Liver (tissue), 9 donors: ENCODE data around the gene BRF1. TPM values are rescaled to one million over a fixed set of nuclear protein-coding genes. Genes with fewer than 3 reads are reported as not detected.

Experiments
- DNase-seq: peaks from one replicate; pipeline ENCODE4 v3.0.0-alpha.2; 2017; ENCODE audit warnings: low spot score
- H3K27ac ChIP-seq, 2 donors: one replicate each; pipeline ENCODE4 v1.7.0; 2013; ENCODE audit warnings: inconsistent platforms in 2 of 2, low read length in 2 of 2, control low read depth in 1 of 2, low read depth in 1 of 2, mild to moderate bottlenecking in 1 of 2
- H3K27me3 ChIP-seq, 4 donors: one replicate each; pipeline versions ENCODE4 v1.6.1 to v1.7.0; 2013; ENCODE audit warnings: low read length in 3 of 4, inconsistent platforms in 1 of 4, mild to moderate bottlenecking in 1 of 4, moderate library complexity in 1 of 4; ENCODE audit not compliant: control insufficient read depth in 4 of 4, insufficient read depth in 4 of 4
- H3K36me3 ChIP-seq, 4 donors: one replicate each; pipeline versions ENCODE4 v1.6.1 to v1.7.0; 2013; ENCODE audit warnings: low read length in 3 of 4, mild to moderate bottlenecking in 3 of 4, low read depth in 1 of 4, moderate library complexity in 1 of 4; ENCODE audit not compliant: control insufficient read depth in 4 of 4, insufficient read depth in 3 of 4
- H3K4me1 ChIP-seq, 4 donors: one replicate each; pipeline versions ENCODE4 v1.6.1 to v1.7.0; 2013; ENCODE audit warnings: low read length in 3 of 4, mild to moderate bottlenecking in 3 of 4, moderate library complexity in 1 of 4; ENCODE audit not compliant: control insufficient read depth in 4 of 4, insufficient read depth in 4 of 4
- H3K4me3 ChIP-seq, 3 donors: one replicate each; pipeline versions ENCODE4 v1.6.1 to v1.7.0; 2013; ENCODE audit warnings: low read length in 3 of 3, control low read depth in 1 of 3, low read depth in 1 of 3, mild to moderate bottlenecking in 1 of 3
- H3K9ac ChIP-seq, 2 donors: one replicate each; pipeline ENCODE4 v1.7.0; 2013; ENCODE audit warnings: low read length in 2 of 2, mild to moderate bottlenecking in 2 of 2, moderate library complexity in 2 of 2, control low read depth in 1 of 2, low read depth in 1 of 2
- H3K9me3 ChIP-seq, 4 donors: one replicate each; pipeline versions ENCODE4 v1.6.1 to v1.7.0; 2013; ENCODE audit warnings: low read length in 3 of 4; ENCODE audit not compliant: control insufficient read depth in 4 of 4
- EGR1 ChIP-seq, 2 donors: IDR thresholded peaks; 2 replicates each; pipeline ENCODE4 v1.6.1; 2016 to 2018; ENCODE audit warnings: antibody characterized with exemption in 2 of 2, low read depth in 2 of 2
- FOXA1 ChIP-seq: IDR thresholded peaks from 2 replicates; pipeline ENCODE4 v1.6.1; 2016; ENCODE audit warnings: antibody characterized with exemption
- FOXA2 ChIP-seq: IDR thresholded peaks from 2 replicates; pipeline ENCODE4 v1.6.1; 2016; ENCODE audit warnings: antibody characterized with exemption
- GABPA ChIP-seq, 2 donors: IDR thresholded peaks in 1 of 2; conservative IDR thresholded peaks in 1 of 2; 2 replicates each; pipeline ENCODE4 v1.6.1; 2016; ENCODE audit warnings: antibody characterized with exemption in 2 of 2, mild to moderate bottlenecking in 1 of 2, moderate library complexity in 1 of 2
- HNF4A ChIP-seq, 2 donors: conservative IDR thresholded peaks; 2 replicates each; pipeline ENCODE4 v1.6.1; 2016; ENCODE audit warnings: antibody characterized with exemption in 2 of 2, mild to moderate bottlenecking in 2 of 2
- HNF4G ChIP-seq: IDR thresholded peaks from 2 replicates; pipeline ENCODE4 v1.6.1; 2016; ENCODE audit warnings: antibody characterized with exemption
- JUND ChIP-seq, 2 donors: IDR thresholded peaks; 2 replicates each; pipeline ENCODE4 v1.6.1; 2016; ENCODE audit warnings: antibody characterized with exemption in 2 of 2
- NR2F2 ChIP-seq: IDR thresholded peaks from 2 replicates; pipeline ENCODE4 v1.6.1; 2016; ENCODE audit warnings: antibody characterized with exemption
- RAD21 ChIP-seq, 2 donors: IDR thresholded peaks; 2 replicates each; pipeline ENCODE4 v1.6.1; 2016; ENCODE audit warnings: antibody characterized with exemption in 2 of 2, mild to moderate bottlenecking in 2 of 2
- RXRA ChIP-seq, 2 donors: IDR thresholded peaks; 2 replicates each; pipeline ENCODE4 v1.6.1; 2017 to 2018; ENCODE audit warnings: antibody characterized with exemption in 2 of 2, mild to moderate bottlenecking in 1 of 2
- SP1 ChIP-seq: IDR thresholded peaks from 2 replicates; pipeline ENCODE4 v1.6.1; 2018; ENCODE audit warnings: antibody characterized with exemption, mild to moderate bottlenecking
- TAF1 ChIP-seq: conservative IDR thresholded peaks from 2 replicates; pipeline ENCODE4 v1.6.1; 2016; ENCODE audit warnings: antibody characterized with exemption, mild to moderate bottlenecking
- YY1 ChIP-seq: IDR thresholded peaks from 2 replicates; pipeline ENCODE4 v1.6.1; 2016; ENCODE audit warnings: antibody characterized with exemption, mild to moderate bottlenecking
- WGBS: extraction: QIAGEN DNeasy Blood & Tissue Kit; methylation state at CpG from one replicate; pipeline ENCODE4 v1.1.7; 2013; 5-methylcytosine and 5-hydroxymethylcytosine counted together
- polyA plus RNA-seq, 2 donors: library from polyadenylated mRNA; stranded (reverse) in 1 of 2; unstranded in 1 of 2; fragments of 200-250 nt in 1 of 2; fragments of >200 nt in 1 of 2; fragmentation: Nextera tagmentation in 1 of 2; extraction: Ambion mirVana in 1 of 2; gene quantifications; one replicate each; pipeline versions ENCODE4 v1.2.1 to v1.2.3, GENCODE V29; 2013 to 2015
- total RNA-seq, 2 donors: library from RNA; depleted of rRNA; stranded (reverse); fragments of >200 nt; gene quantifications; one replicate each; pipeline ENCODE4 v1.2.3, GENCODE V29; 2014
- TF ChIP-seq, protein P1 (sequence below): IDR thresholded peaks from 2 replicates; pipeline ENCODE4 v1.6.1; 2016; ENCODE audit warnings: antibody characterized with exemption
- TF ChIP-seq, protein P2 (sequence below): IDR thresholded peaks from 2 replicates; pipeline ENCODE4 v1.6.1; 2016; ENCODE audit warnings: antibody characterized with exemption, mild to moderate bottlenecking
- TF ChIP-seq, protein P3 (sequence below): IDR thresholded peaks from 2 replicates; pipeline ENCODE4 v1.6.1; 2016; ENCODE audit warnings: antibody characterized with exemption
- donor health status: healthy.
- donor health status: healthy.
- donor health status: healthy.
- donor health status: healthy.
- donor health status: healthy.

Gene BRF1, protein sequence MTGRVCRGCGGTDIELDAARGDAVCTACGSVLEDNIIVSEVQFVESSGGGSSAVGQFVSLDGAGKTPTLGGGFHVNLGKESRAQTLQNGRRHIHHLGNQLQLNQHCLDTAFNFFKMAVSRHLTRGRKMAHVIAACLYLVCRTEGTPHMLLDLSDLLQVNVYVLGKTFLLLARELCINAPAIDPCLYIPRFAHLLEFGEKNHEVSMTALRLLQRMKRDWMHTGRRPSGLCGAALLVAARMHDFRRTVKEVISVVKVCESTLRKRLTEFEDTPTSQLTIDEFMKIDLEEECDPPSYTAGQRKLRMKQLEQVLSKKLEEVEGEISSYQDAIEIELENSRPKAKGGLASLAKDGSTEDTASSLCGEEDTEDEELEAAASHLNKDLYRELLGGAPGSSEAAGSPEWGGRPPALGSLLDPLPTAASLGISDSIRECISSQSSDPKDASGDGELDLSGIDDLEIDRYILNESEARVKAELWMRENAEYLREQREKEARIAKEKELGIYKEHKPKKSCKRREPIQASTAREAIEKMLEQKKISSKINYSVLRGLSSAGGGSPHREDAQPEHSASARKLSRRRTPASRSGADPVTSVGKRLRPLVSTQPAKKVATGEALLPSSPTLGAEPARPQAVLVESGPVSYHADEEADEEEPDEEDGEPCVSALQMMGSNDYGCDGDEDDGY
- total RNA-seq (10 to 100 TPM; 13.0 to 24.1 TPM), polyA plus RNA-seq (1 to 10 TPM; 4.6 to 8.3 TPM)

DNA sequence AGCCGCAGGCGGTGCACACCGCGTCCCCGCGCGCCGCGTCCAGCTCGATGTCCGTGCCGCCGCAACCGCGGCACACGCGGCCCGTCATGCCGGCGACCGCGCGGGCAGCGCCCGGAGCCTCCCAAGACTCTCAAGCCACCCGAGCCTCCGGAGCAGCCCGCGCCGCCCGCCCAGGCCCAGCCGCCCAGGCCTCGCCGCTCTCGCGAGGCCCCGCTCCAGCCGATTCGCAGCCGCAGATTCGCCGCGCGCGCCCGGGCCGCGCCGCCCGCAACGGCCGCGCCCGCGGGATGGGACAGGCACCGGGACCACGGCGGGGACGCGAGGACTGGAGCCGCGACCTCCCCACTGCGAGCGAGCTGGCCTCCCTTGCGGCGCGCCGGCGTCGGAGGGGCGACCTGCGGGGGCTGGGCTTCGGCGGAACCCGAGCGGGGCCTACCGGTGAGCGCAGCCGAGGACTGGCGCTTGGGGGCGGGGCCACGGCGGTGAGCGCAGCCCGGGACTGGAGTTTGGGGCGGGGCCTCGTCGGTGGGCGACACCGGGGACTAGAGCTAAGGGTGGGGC lies at the start of gene BRF1:
Gene BRF1, minus strand, starts transcription at position 460 of the 561 bp plus-strand sequence. Its CDS starts 372 bp downstream, at position 88.
- Histone ChIP-seq H3K4me1 (peaks cover 5 to 16% (median 9%) of the 10 kb centered on the region in 4 donors), H3K27me3 (no peaks in the 10 kb centered on the region), H3K9ac (peak within 1 kb of the TSS in 1 of 2 donors; percentile 88), H3K4me3 (peak within 1 kb of the TSS; percentile 70 to 97 (median 73)), H3K27ac (peak within 1 kb of the TSS; percentile 94 to 99), H3K9me3 (no peaks in the 10 kb centered on the region), H3K36me3 (no peaks in the 10 kb centered on the region)
- WGBS, result under 1% methylated on average over 90 of the region's 90 CpGs
- TF ChIP-seq EGR1 (IDR thresholded peaks at IDR 0.05; ENCODE audit: low read depth in 2 of 2) (no peak), GABPA (IDR thresholded peaks at IDR 0.05 in 1 of 2, conservative IDR thresholded peaks at IDR 0.05 in 1 of 2) (no peak), HNF4A (conservative IDR thresholded peaks at IDR 0.05) (no peak), TAF1 (no peak), NR2F2 (no peak), SP1 (no peak), HNF4G (no peak), YY1 (no peak), RXRA (IDR thresholded peaks at IDR 0.05) (no peak), FOXA2 (no peak)
- TF ChIP-seq, protein P1, sequence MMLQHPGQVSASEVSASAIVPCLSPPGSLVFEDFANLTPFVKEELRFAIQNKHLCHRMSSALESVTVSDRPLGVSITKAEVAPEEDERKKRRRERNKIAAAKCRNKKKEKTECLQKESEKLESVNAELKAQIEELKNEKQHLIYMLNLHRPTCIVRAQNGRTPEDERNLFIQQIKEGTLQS, result no peak
- TF ChIP-seq, protein P2, sequence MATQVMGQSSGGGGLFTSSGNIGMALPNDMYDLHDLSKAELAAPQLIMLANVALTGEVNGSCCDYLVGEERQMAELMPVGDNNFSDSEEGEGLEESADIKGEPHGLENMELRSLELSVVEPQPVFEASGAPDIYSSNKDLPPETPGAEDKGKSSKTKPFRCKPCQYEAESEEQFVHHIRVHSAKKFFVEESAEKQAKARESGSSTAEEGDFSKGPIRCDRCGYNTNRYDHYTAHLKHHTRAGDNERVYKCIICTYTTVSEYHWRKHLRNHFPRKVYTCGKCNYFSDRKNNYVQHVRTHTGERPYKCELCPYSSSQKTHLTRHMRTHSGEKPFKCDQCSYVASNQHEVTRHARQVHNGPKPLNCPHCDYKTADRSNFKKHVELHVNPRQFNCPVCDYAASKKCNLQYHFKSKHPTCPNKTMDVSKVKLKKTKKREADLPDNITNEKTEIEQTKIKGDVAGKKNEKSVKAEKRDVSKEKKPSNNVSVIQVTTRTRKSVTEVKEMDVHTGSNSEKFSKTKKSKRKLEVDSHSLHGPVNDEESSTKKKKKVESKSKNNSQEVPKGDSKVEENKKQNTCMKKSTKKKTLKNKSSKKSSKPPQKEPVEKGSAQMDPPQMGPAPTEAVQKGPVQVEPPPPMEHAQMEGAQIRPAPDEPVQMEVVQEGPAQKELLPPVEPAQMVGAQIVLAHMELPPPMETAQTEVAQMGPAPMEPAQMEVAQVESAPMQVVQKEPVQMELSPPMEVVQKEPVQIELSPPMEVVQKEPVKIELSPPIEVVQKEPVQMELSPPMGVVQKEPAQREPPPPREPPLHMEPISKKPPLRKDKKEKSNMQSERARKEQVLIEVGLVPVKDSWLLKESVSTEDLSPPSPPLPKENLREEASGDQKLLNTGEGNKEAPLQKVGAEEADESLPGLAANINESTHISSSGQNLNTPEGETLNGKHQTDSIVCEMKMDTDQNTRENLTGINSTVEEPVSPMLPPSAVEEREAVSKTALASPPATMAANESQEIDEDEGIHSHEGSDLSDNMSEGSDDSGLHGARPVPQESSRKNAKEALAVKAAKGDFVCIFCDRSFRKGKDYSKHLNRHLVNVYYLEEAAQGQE, result no peak
- TF ChIP-seq, protein P3, sequence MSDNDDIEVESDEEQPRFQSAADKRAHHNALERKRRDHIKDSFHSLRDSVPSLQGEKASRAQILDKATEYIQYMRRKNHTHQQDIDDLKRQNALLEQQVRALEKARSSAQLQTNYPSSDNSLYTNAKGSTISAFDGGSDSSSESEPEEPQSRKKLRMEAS, result no peak
- peak; percentile 94 for DNase-seq

DNA sequence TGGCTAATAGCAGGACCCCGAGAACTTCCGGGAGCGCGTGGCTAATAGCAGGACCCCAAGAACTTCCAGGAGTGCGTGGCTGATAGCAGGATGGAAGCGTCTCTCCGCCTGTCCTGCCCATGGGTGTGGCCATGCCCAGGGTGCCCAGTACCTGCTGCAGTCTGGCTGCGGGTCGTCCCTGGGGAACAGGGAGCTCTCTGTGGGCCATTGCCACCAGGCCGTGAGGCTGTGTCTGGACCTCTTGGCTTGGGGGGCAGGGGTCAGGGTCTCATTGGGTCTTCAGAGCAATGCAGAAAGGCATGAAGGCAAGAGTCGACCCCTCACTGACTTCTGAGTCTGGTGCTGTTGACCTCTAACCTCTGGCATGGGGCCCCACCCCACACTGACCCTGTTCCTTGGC lies 49.2 kb upstream of the BRF1 start:
- 92% methylated on average over 11 of the region's 11 CpGs for WGBS
- peaks cover 0 to 13% (median 2%) of the 10 kb centered on the region in 4 donors for H3K4me1 ChIP-seq
- H3K9ac ChIP-seq, result no peak overlapping the region
- H3K9me3 ChIP-seq, result no peaks in the 10 kb centered on the region
- TF ChIP-seq, protein P1, result no peak
- no peak for TF ChIP-seq EGR1 (IDR thresholded peaks at IDR 0.05; ENCODE audit: low read depth in 2 of 2)
- TF ChIP-seq NR2F2, result no peak
- TF ChIP-seq RAD21 (IDR thresholded peaks at IDR 0.05), result no peak
- no peak for TF ChIP-seq FOXA1
- TF ChIP-seq, protein P3, result no peak
- no peak for TF ChIP-seq GABPA (IDR thresholded peaks at IDR 0.05 in 1 of 2, conservative IDR thresholded peaks at IDR 0.05 in 1 of 2)
- TF ChIP-seq SP1, result no peak
- no peak for TF ChIP-seq JUND (IDR thresholded peaks at IDR 0.05)
- TF ChIP-seq TAF1, result no peak
- TF ChIP-seq HNF4A (conservative IDR thresholded peaks at IDR 0.05), result no peak
- no peaks in the 10 kb centered on the region for H3K27me3 ChIP-seq
- peaks cover 0 to 2% (median 0%) of the 10 kb centered on the region in 4 donors for H3K36me3 ChIP-seq
- no peak overlapping the region for H3K4me3 ChIP-seq
- no peak overlapping the region for H3K27ac ChIP-seq
- no peak for DNase-seq
